HL-60/S4 (cell line): Measurements from ENCODE around the gene DPH2.

Source experiments
- in situ Hi-C: fragments of 300-500 bp; cut with MboI; formaldehyde crosslinking; loops from 2 replicates; pipeline ENCODE4 v1.14.3; 2022; ENCODE audit warnings: low sequenced_read_pairs

The DPH2 gene, protein sequence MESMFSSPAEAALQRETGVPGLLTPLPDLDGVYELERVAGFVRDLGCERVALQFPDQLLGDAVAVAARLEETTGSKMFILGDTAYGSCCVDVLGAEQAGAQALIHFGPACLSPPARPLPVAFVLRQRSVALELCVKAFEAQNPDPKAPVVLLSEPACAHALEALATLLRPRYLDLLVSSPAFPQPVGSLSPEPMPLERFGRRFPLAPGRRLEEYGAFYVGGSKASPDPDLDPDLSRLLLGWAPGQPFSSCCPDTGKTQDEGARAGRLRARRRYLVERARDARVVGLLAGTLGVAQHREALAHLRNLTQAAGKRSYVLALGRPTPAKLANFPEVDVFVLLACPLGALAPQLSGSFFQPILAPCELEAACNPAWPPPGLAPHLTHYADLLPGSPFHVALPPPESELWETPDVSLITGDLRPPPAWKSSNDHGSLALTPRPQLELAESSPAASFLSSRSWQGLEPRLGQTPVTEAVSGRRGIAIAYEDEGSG

DNA sequence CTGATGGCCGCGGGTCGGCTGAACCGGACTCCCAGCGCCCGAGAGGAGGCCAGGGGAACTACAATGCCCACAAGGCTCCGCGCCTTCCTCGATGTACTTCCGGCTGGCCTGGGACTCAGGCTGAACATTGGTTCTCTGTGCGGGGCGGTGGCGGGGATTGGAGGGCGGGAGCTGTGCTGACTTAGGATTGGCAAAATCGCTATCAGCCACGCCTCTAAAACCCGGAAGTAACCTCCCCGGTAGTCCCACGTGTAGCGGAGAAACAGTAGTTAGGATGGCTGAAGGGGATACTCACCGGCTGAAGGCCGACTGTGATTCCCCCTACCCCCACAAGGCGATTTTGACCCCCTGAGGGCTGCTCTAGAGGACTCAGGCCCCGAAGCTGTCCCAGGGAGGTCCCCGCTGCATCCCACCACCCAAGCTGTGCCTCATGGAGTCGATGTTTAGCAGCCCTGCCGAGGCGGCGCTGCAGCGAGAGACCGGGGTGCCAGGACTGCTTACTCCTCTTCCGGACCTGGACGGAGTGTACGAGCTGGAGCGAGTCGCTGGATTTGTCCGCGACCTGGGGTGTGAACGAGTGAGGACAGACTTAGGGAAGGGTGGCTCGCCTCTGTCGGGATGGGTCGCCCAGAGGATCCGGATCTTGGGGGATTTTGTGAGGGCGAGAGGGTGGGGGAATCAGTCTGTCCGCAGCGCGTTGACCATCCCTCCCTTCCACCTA is at the start of gene DPH2:
Gene DPH2 (plus strand): TSS at position 265 of the 721 bp plus-strand sequence. CDS start 166 bp downstream, at position 431.
- in situ Hi-C loops = no loop called here

DNA sequence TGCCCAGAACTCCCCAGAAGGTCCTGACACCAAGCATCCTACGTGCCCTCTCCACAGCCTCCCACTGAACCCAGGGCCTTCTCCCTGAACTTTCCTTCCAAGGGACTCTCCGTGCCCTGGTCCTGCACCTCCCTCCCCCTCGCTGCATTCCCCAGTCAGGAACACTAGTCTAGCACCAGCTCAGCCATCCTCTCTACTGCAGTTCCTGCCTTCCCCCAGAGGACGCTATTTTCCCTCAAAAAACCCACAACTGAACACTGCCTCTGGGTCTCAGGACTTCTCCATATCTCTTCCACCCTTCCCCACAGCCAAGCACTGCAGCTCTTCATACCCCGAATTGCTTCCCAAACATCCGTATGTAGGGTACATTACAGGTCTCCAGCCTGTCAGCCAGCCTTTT is 48.8 kb upstream of the DPH2 start:
- in situ Hi-C loops = no loop called here

DNA sequence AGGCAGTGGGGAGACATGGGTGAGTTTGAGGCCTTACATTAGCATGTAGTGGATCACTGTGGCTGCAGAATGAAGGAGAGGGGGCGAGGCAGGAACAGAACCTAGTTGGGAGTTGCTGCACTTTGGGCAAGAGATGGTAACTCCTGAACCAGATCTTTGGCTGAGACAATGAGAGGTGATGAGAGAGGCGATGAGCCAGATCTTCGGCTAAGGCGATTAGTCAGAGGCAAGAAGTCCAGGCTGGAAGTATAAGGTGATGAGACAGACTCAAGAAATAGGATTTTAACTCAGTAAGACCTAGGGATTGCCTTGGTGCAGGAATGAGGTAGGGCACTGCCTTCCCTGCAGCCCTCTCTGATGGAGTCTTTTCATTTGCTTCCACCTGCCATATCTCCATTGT is 45.3 kb upstream of the DPH2 start:
- in situ Hi-C loops = no loop called here

DNA sequence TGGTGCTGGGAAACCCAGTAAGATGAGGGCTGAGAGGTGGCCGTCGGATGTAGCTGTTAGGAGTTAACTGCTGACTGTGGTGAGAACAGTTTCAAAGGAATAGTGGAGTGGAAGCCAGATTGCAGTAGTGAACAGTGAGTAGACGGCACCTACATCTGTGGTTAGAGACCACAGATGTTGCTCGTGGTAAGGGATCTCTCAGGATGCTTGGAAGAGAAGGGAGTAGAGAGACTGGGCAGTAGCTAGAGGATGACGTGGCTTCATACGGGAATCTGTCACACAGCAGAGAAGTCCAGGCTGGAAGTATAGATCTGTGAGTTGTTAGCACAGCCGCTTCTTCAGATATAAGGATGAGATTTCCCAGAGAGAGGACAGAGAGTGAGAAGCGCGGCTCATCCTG is 44.0 kb upstream of the DPH2 start:
- in situ Hi-C loops = loop anchor here (25.0 kb wide), 2 partner anchors 389 to 689 kb away; partner anchors contain the start of gene PTPRF

DNA sequence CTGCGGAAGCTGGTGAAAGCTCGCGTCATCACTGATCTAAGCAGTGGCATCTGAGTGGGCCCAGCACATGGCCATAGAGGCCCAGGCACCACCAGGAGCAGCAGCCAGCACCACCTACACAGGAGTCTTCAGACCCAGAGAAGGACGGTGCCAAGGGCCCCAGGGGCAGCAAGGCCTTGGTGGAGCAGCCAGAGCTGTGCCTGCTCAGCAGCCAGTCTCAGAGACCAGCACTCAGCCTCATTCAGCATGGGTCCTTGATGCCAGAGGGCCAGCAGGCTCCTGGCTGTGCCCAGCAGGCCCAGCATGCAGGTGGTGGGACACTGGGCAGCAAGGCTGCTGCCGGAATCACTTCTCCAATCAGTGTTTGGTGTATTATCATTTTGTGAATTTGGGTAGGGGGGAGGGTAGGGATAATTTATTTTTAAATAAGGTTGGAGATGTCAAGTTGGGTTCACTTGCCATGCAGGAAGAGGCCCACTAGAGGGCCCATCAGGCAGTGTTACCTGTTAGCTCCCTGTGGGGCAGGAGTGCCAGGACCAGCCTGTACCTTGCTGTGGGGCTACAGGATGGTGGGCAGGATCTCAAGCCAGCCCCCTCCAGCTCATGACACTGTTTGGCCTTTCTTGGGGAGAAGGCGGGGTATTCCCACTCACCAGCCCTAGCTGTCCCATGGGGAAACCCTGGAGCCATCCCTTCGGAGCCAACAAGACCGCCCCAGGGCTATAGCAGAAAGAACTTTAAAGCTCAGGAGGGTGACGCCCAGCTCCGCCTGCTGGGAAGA is 39.5 kb upstream of the DPH2 start:
- in situ Hi-C loops = loop anchor here (5.0 to 25.0 kb wide), 3 partner anchors 173 to 693 kb away; partner anchors contain the start of gene PTPRF

DNA sequence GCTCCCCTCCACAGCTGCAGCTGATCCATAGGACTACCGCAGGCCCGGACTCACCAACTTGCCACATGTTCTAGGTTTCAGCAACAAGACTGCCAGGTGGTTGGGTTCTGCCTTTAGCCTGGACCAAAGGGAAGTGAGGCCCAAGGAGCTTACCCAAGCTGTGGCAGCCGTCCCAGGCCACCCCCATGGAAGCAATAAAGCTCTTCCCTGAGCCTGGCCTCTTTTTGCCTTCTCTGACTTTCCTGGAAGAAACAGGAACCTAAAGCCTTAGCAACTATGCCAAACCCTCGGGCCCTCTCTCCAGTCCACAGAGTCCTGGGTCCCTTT is 38.9 kb upstream of the DPH2 start:
- in situ Hi-C loops = loop anchor here (5.0 to 25.0 kb wide), 3 partner anchors 174 to 694 kb away; partner anchors contain the start of gene PTPRF

DNA sequence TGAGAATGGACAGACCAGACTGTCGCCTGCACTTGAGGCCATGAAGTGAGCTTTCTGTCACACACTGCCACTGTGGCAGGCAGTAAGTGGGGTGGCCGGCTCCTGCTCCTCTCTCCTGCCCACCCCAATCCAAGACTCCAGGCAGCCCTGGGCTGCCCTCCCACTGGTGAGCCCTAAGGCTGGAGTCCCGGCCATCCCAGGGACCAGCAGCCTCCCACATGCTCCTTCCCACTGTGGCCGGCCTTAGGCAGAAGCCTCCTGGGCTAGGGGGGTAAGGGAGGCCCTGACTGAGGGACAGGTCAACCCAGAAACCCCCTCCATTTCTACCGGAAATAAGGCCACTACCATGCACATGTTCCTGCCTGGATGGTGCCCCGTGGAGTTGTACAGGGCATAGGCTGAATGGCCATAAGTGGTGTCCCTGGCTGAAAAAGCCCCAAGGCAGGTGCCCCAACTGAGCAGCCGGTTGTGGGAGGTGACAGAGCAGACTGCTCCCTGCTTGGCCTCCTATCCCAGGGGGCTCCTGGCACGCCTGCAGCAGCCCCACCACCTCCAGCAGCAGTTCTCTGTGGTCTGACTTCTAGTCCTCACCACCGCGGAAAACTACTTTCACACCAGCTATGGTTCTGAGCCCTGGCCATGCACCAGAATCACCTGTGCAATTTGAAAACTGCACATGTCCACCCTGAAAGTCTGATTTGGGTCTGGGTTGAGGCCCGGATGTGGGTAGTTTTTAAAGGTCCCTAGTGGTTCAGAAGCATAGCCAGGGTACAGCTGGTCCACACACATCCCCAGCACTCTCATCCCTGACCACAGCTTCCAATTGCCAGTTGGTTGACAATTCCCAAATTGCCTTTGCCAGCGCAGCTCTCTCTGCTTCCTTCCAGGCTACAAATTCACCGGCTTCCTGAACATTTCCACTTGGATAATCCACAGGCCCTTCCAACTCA is 37.8 kb upstream of the DPH2 start:
- in situ Hi-C loops = loop anchor here (5.0 to 25.0 kb wide), 3 partner anchors 175 to 695 kb away; partner anchors contain the start of gene PTPRF

DNA sequence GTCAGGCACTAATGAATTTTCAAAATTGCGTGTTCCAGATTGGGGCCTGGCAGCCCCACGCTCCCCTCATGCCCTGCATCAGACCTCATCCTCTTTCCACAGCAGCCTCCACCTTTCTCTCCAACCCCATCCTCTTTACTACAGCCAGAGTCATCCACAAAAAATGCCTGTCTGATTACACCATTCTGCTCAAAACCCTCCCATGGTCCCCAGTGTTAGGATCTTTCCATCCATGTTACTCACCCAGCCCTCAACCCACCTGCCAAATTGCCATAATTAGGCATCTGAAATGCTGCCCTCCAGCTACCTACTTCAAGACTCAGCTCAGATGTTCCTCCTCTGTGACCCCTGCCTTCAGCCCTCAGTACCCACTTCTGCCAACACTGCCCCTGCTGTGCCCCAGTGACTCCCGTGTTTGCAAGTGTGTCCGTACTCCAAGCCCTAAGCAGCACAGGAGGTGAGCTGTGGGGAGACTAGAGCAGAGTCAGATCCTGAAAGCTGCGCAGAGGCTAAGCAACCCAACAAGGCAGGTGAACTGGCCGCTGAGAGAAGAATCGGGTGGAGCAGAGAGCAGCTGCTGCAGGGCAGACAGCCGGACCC is 36.9 kb upstream of the DPH2 start:
- in situ Hi-C loops = loop anchor here (5.0 to 25.0 kb wide), 3 partner anchors 176 to 696 kb away; partner anchors contain the start of gene PTPRF

DNA sequence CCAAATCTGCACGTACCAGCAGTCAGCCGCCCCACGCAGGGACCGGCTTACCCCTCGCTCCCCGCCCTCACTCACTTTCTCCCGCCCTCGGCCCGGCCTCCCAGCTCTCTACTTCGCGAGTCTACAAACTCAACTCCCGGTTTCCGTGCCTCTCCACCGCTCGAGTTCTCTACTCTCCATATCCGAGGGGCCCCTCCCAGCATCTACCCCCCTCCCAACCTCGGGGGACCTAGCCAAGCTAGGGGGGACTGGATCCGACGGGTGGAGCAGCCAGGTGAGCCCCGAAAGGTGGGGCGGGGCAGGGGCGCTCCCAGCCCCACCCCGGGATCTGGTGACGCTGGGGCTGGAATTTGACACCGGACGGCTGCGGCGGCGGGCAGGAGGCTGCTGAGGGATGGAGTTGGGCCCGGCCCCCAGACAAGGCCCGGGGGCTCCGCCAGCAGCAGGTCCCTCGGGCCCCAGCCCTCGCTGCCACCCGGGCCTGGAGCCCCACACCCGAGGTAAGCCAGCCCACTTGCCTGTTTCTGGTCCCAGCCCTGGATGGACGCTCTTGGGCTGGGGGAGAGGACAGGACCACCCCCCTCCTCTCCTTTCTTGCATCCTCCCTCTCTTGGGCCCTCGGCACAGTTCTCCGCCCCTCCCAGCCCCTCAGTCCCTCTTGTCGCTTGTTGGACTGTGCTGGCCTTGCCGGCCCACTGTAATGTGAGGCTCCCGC is 36.3 kb upstream of the DPH2 start, which contains the start of gene ARTN:
Gene ARTN (plus strand): TSS at position 416 of the 715 bp plus-strand sequence. CDS start 1,856 bp downstream, outside the sequence.
- in situ Hi-C loops = loop anchor here (5.0 to 25.0 kb wide), 3 partner anchors 176 to 696 kb away; partner anchors contain the start of gene PTPRF

DNA sequence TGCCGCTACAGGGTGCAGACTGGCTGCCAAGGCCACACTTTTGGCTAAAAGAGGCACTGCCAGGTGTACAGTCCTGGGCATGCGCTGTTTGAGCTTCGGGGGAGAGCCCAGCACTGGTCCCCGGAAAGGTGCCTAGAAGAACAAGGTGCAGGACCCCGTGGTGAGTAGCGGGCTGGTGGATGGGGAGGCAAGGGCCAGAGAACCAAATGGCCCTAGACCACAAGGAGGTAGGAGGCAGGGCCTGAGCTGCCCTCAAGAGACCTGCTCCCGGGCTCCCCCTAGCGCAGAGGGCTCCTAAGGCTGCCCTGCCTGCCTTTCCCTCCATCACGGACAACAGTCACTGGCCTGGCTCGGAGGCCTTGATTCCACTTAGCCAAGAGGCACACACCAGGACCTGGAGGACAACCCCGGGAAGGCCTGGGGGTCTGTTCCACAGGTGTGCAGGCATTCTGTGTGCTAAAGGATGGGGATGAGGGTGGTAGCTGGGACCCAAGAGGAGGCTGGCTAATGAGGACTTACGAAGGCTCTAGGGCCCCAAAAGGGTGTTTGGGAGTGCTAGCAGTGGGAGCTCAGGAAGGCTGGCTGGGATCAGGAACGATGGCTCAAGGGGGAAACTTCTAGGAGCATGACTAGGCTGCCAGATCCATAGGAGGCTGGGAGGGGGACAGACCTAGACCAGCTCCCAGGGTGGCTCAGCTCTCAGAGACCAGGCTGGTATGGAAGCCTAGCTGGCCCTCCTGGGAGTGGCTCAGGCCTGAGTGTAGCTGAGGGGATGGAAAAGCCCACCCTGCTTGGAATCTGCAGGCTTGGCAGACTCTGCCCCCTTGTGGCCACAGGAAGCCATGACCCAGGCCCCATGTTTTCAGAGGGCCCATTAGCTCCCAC is 35.5 kb upstream of the DPH2 start:
- in situ Hi-C loops = loop anchor here (5.0 to 25.0 kb wide), 3 partner anchors 177 to 697 kb away; partner anchors contain the start of gene PTPRF

DNA sequence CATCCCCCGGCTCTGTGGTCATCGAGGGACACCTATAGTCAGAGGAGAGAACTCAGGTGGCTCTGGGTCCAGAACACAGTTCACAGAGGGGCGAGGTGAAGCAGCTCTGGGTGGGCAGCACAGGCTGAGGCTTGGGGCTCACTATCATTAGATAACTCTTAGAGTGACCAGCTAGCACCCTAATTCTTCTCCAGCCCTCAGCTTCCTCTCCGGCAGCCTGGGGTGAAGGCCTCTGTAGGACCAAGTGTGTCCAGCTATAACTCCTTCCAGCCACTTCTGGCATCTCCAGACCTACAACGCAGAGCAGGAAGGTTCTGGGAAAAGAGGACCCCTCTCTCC is 34.9 kb upstream of the DPH2 start:
- in situ Hi-C loops = loop anchor here (5.0 to 25.0 kb wide), 3 partner anchors 178 to 698 kb away; partner anchors contain the start of gene PTPRF

DNA sequence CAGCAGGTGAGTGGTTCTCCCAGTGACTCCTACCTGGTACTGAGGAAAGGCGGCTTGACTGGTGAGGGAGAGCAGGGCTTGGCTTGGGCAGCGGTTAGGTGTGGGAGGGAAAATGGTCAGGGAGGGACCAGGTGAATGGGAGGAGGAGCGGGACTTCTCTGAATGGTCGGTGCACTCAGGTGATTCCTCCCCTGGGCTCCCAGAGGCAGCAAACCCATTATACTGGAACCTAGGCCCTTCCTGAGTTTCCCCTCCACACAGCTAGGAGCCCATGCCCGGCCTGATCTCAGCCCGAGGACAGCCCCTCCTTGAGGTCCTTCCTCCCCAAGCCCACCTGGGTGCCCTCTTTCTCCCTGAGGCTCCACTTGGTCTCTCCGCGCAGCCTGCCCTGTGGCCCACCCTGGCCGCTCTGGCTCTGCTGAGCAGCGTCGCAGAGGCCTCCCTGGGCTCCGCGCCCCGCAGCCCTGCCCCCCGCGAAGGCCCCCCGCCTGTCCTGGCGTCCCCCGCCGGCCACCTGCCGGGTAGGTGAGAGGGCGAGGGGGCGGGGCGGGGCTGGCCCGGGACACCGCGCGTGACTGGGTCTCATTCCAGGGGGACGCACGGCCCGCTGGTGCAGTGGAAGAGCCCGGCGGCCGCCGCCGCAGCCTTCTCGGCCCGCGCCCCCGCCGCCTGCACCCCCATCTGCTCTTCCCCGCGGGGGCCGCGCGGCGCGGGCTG is 33.9 kb upstream of the DPH2 start:
- in situ Hi-C loops = loop anchor here (25.0 kb wide), 2 partner anchors 399 to 699 kb away; partner anchors contain the start of gene PTPRF

DNA sequence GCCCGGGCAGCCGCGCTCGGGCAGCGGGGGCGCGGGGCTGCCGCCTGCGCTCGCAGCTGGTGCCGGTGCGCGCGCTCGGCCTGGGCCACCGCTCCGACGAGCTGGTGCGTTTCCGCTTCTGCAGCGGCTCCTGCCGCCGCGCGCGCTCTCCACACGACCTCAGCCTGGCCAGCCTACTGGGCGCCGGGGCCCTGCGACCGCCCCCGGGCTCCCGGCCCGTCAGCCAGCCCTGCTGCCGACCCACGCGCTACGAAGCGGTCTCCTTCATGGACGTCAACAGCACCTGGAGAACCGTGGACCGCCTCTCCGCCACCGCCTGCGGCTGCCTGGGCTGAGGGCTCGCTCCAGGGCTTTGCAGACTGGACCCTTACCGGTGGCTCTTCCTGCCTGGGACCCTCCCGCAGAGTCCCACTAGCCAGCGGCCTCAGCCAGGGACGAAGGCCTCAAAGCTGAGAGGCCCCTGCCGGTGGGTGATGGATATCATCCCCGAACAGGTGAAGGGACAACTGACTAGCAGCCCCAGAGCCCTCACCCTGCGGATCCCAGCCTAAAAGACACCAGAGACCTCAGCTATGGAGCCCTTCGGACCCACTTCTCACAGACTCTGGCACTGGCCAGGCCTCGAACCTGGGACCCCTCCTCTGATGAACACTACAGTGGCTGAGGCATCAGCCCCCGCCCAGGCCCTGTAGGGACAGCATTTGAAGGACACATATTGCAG is 33.2 kb upstream of the DPH2 start:
- in situ Hi-C loops = loop anchor here (25.0 kb wide), 2 partner anchors 399 to 699 kb away; partner anchors contain the start of gene PTPRF

DNA sequence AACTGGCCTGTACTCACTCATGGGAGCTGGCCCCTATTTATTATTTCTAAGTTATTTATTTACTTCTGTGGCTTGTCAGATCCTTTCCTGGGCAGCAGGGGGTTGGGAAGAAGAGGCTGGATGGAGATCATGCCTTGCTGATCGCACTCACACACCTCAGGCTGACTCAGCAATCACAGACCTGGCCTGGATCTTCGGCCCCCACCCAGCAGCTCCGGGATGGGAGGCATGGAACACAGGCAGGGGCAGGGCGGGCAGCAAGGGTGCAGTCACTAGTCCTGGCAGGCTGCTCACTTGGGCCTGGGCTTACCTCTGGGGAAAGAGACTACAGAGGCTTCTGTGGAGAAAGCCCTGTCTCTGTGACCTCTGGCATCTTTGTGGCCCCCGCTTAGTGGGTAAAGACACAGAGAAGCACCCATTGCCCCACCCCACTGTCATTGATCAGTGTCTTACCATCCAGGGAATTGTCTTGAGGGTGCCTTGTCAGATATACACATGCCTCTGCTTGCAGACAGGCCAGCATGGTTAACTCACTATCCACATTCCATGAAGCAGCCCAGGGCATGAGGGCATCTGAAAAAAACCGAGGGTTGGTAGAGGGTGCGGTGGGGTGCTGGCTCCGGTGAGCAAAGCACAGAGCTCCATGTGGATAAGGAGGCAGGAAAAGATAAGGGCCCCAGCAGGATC is 32.5 kb upstream of the DPH2 start:
- in situ Hi-C loops = loop anchor here (25.0 kb wide), 2 partner anchors 400 to 700 kb away; partner anchors contain the start of gene PTPRF

DNA sequence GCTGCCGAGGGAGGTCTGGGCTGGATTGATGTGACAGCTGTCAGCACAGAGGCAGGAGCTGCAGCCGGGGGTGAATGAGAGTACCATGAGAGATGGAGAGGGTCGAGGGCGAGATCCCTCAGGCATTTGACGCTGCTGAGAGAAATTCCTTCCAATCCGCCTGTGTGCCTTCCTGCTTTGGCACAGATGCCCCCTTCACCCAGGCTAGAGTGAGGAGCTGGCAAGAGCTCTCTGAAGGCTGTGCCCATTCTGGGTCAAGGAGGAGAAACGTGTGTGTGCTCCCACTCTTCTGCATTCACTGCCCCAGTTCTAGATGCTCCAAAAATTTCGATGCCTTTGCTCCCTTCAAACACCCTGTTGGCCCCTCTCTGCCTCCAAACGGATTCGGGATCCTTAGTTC is 31.4 kb upstream of the DPH2 start:
- in situ Hi-C loops = loop anchor here (25.0 kb wide), 2 partner anchors 401 to 701 kb away; partner anchors contain the start of gene PTPRF
